B cell (primary cell): Measurements from ENCODE around the gene TTF2.

Experiments
- EZH2 ChIP-seq: IDR thresholded peaks from 2 replicates; pipeline ENCODE4 v1.6.1; 2012; ENCODE audit warnings: borderline replicate concordance, low read depth, mild to moderate bottlenecking, moderate library complexity, low read length; ENCODE audit not compliant: insufficient read depth, poor library complexity, severe bottlenecking
- TF ChIP-seq, protein P1 (sequence below): fragments of 200-600 bp; IDR thresholded peaks from one replicate; pipeline ENCODE4 v1.8.0; 2022; ENCODE audit warnings: antibody characterized with exemption, mild to moderate bottlenecking

DNA sequence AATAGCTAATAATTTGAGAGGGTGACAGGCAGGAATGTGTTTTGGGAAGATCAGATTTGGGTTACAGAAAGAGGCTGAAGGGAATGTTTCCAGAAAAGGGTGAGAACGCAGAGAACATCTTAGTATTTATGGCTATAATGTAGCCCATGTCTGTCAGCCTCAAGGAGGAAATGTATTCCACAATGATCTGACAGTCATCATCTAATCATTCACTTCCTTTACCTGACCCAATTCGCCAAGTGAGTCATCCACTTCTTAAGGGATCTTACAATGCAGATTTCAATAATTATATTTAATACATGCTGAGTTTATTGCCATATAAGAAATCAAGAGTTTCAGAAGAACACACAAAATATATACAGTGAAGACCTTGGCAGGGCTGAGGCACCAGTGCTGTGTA lies 50.6 kb downstream of the TTF2 start:
- TF ChIP-seq, protein P1, sequence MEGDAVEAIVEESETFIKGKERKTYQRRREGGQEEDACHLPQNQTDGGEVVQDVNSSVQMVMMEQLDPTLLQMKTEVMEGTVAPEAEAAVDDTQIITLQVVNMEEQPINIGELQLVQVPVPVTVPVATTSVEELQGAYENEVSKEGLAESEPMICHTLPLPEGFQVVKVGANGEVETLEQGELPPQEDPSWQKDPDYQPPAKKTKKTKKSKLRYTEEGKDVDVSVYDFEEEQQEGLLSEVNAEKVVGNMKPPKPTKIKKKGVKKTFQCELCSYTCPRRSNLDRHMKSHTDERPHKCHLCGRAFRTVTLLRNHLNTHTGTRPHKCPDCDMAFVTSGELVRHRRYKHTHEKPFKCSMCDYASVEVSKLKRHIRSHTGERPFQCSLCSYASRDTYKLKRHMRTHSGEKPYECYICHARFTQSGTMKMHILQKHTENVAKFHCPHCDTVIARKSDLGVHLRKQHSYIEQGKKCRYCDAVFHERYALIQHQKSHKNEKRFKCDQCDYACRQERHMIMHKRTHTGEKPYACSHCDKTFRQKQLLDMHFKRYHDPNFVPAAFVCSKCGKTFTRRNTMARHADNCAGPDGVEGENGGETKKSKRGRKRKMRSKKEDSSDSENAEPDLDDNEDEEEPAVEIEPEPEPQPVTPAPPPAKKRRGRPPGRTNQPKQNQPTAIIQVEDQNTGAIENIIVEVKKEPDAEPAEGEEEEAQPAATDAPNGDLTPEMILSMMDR, result no peak
- no peak for TF ChIP-seq EZH2
